GM12892 (cell line): ENCODE data around the gene GRAMD2A.

Experiments
- POLR2A ChIP-seq: IDR thresholded peaks from 2 replicates; pipeline ENCODE4 v1.6.1; 2011; ENCODE audit warnings: low read depth, low read length, control low read depth
- POLR2AphosphoS5 ChIP-seq: IDR thresholded peaks from 2 replicates; pipeline ENCODE4 v1.6.1; 2011; ENCODE audit warnings: low read depth, low read length, control low read depth
- TAF1 ChIP-seq: IDR thresholded peaks from 2 replicates; pipeline ENCODE4 v1.6.1; 2011; ENCODE audit warnings: low read depth, mild to moderate bottlenecking, control low read depth, low read length, borderline replicate concordance

- TF ChIP-seq POLR2A (no peak), TAF1 (no peak), POLR2AphosphoS5 (no peak)
Measured at GRCh38 chr15:72172796-72173195, 24.8 kb downstream of the GRAMD2A start.
